Effector CD8-positive, alpha-beta T cell (primary cell): ENCODE measurements around the gene CCR6.

Experiments used
- DNase-seq: peaks from one replicate; lab custom pipeline; 2025; lab: John Stamatoyannopoulos, UW

CCR6 gene

GRCh38 chr6:167119670-167120582, 3.0 kb upstream of the CCR6 start:
- DNase-seq = no peak

- no peak for DNase-seq
Observed at GRCh38 chr6:167120583-167120903, 2.4 kb upstream of the CCR6 start.

DNA sequence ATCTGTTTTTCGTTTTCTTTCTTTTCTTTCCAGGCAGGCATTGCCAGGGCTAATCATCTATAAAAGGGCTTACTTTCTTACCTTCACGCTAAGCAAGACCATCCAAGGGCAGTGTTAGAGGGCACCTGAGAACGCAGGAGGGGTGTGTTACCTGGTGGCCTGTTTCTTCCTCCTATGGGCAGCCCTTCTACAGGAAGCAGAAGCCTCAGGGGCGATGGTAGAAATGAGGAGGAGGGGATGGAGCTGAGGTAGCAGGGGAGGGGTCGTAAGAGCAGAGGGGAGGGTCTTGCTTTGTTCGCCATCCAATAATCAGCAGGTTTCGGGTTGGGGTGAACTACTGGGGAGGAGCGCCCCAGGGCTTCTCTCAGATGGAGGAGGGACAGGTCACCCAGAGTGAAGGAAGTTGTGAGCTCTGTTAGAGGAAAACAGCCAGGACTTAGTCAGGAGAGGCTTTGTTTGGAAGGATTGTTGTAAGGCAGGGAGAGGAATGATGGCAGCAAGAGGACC, 1.5 kb upstream of the CCR6 start:
- DNase-seq = no peak

DNA sequence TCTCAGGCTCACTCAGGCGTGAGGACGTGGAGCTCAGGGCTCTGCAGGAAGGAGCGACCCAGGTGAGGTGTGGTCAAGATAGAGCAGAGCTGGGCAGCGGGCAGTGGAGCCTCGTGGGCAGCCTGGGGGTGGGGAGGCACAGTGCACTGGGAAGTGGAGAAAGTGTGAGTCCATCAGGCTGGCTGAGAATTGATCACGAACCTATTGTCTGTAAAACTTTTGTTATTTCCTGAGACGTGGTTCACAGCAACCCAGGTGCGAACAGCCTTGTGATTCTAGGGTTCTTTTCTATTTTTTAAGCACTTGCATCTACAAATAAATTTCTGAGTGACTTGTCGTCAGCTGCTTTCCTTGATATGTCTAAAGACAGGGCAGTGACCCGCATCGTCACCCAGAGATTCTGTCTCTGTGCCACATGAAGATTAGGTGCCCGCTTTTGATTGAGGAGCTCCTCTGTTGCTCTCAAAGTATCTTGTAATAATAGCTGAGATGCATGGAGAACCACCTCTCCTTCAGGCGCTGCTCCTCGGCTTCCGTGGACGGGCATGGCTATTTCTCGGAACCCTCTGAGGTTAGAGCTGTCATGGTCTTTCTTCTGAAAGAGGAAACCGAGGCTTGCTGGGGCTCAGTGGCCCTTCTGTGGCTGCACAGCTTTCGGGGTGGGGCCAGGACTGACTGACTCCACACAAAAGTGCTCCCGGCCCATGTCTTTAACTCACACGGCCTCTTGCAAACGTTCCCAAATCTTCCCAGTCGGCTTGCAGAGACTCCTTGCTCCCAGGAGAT, 662 bp upstream of the CCR6 start:
- DNase-seq = no peak

DNA sequence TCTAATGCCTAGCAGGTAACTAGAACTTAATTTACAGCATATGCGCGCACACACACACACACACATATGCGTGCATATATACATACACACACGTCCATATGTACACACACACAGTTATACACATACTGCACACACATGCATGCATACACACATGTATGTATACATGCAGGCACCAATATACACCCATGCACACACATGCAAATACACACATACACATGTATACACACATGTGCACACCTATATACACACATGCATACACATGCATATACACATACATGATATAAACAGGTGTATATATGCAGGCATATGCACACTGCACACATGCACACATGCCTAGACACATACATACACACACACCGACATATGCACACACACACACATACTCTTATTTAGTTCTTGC, 1.9 kb downstream of the CCR6 start:
- no peak for DNase-seq

DNA sequence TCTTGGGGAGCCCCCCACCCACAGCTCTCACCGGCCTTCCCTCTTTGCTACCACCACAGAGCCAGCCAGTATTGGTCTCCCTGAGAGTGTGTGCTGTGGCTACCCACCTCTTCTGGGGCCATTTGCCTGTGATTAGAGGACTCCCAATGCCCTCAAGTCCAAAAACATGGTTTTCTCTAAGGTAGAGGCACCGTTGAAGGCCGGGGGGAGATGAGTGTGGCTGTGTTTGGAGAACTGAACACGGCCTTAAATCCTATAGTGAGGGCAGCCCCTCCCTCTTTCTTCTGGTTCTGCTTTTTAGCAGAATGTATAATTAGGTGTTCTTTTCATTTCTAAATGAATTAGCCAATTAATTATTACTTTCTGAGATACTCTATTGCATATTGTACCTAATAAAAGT, 2.5 kb downstream of the CCR6 start:
- no peak for DNase-seq

GRCh38 chr6:167125855-167126349, 3.0 kb downstream of the CCR6 start:
- DNase-seq = no peak

DNA sequence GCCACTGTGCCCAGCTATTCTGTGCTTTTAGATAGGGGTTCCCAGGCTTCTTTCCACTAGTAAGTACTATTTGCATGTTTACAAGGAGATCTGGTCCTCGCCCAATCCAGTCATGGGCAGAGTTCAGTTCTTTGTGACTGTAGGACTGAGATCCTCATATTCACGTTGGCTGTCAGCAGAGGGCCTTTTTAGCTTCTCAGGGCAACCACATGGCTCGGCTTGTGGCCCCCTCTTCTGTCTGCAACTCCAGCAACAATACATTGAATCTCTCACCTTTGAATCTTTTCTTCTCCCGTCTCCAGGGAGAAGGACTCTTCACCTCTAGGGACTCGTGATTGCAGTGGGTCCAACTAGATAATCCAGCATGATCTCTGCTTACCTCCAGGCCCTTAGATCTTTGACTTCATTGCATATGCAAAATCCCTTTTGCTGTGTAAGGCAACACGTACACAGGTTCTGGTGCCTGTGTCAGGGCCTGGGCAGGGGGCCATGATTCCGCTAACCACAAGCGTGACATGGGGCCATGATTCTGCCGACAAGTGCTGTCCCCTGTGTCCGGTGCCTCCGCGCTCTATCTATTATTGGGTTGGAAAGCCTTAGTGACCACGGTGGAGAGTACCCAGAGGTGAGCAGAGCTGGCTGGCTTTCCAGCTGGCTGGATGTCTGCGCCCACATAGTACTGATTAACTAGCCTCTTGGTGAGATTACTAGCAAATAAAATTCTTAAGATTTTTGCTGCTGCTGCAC, 5.1 kb downstream of the CCR6 start:
- no peak for DNase-seq

GRCh38 chr6:167129159-167129558, 6.3 kb downstream of the CCR6 start:
- no peak for DNase-seq

DNA sequence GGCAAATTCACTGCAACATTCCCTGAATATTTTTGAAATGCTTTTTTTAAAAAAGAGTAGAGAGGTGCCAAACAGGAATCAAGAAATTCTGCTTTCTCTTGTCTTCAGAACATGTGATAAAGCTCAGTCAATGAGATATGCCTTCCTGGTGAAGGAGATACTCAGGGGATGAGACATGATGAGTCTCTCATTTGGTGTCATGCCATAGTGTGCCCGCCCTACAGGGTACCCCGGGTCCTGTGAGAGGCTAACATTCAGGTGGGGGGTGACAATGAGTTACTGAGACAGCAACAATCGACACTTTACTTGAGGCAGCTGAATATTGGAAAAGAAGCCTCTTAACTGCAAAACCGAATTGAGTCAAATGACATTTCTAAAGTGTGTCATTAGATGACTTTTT, 6.7 kb downstream of the CCR6 start:
- DNase-seq = no peak

- DNase-seq = no peak
Observed at GRCh38 chr6:167130008-167130677, 7.2 kb downstream of the CCR6 start.

GRCh38 chr6:167130712-167131684, 8.1 kb downstream of the CCR6 start:
- DNase-seq = no peak

DNA sequence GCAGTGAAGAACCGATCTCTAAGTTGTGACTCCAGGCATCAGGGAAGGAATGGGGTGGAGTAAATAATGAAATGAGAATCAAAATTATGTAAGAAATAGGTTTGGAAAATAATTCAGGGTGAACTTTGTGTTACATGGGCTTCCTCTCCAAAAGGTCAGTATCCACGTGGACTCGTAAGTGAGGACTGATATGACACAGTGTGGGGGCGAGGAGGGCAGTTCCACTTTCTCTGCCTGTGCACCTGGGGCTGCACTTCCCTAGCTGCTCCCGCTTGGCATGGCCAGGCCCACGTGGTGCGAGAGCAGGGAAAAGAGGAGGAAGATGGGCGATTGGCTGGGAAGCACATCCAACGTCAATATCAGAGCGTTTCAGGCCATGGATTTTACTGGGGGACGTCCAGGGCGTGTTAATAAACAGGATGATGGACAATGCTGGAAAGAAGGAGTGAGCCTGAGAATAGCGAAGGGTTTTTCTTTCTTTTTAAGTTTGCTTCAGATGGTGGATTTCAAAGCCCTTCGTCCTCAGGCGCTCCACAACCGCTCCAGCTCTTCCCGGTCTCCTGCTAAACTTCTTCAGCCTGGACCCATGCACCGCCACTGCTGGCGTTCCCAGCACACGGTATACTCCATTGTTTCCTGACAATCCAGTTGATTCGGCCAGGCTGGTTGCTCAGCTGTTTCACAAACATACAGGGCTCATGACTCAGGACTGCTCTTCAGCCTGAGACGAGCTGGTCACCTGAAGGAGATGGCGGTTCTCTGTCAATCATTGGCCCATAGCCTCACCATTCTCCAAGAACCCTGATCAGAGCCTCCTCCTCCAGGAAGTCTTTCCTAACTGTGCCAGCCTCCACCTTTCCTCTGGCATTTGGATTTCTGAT, 11.8 kb downstream of the CCR6 start:
- no peak for DNase-seq

DNA sequence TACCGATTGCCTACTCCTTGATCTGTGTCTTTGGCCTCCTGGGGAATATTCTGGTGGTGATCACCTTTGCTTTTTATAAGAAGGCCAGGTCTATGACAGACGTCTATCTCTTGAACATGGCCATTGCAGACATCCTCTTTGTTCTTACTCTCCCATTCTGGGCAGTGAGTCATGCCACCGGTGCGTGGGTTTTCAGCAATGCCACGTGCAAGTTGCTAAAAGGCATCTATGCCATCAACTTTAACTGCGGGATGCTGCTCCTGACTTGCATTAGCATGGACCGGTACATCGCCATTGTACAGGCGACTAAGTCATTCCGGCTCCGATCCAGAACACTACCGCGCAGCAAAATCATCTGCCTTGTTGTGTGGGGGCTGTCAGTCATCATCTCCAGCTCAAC, 13.5 kb downstream of the CCR6 start:
- DNase-seq = no peak

GRCh38 chr6:167137081-167137480, 14.2 kb downstream of the CCR6 start:
- no peak for DNase-seq

GRCh38 chr6:167137881-167138280, 15.0 kb downstream of the CCR6 start:
- no peak for DNase-seq

GRCh38 chr6:167139761-167140160, 16.9 kb downstream of the CCR6 start:
- no peak for DNase-seq

- DNase-seq = no peak
Observed at GRCh38 chr6:167140589-167141474, 17.9 kb downstream of the CCR6 start.
